ENCODE measurements around the gene ZNF598.

DNA sequence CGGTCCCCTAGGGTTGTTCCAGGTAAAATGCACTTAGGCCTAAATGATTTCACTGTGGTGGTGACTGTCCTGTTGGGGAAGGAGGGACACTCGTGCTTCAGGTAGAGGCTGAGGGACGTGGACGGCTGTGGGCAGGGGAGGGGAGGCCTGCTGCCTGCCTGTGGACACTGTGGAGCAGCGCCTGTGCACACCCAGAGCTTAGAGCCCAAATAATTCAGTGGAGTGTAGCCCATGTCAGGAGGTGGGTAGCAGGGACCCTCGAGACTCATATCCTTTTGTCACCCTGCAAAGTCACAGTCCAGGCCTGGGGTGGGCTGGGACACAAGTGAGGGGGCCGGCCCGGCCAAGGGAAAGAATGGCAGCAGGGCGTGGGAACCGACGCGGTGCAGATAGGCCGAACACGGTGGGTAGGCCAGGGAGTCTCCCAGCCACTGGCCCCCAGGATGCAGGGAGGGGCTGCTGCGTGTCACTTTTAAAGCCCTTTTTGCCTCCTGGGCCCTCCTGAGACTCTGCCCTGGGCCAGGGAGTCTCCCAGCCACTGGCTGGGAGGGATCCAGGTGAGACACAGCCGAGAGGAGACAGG lies 16.3 kb upstream of the ZNF598 start:
- TF ChIP-seq POLR2AphosphoS5 (IDR thresholded peaks at IDR 0.05; ENCODE audit: low read depth) (no peak), EZH2 (IDR thresholded peaks at IDR 0.05; ENCODE audit: low read depth, unreplicated experiment) (no peak)

All from GM23338 (cell line).